ENCODE results near the gene RAP1A.
"Not testable (repeated sequence)": the region's sequence is repeated elsewhere in the genome, so short reads cannot be mapped to it uniquely, and the experiment has no call there.

RAP1A gene

DNA sequence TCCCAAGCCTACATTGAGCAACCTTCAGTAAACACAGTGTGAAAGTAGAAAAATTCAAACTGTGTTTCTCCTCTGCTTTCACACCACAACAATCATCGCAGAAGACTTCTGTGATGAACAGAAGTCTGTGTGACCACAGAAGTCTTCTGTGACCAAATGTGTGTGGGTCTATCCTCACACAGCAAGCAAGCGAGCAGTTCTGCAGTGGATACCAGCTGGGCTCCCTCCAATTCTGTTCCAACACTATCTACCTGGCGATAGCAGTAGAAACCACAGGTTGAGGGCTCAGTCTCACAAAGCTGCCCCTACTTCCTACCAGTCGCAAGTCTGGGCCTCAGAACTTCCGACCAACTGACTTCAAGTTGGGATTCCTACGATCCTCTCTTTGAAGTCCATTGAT is 21.0 kb upstream of the RAP1A start:
- DNase-seq (ENCODE audit: low read depth): no peak

DNA sequence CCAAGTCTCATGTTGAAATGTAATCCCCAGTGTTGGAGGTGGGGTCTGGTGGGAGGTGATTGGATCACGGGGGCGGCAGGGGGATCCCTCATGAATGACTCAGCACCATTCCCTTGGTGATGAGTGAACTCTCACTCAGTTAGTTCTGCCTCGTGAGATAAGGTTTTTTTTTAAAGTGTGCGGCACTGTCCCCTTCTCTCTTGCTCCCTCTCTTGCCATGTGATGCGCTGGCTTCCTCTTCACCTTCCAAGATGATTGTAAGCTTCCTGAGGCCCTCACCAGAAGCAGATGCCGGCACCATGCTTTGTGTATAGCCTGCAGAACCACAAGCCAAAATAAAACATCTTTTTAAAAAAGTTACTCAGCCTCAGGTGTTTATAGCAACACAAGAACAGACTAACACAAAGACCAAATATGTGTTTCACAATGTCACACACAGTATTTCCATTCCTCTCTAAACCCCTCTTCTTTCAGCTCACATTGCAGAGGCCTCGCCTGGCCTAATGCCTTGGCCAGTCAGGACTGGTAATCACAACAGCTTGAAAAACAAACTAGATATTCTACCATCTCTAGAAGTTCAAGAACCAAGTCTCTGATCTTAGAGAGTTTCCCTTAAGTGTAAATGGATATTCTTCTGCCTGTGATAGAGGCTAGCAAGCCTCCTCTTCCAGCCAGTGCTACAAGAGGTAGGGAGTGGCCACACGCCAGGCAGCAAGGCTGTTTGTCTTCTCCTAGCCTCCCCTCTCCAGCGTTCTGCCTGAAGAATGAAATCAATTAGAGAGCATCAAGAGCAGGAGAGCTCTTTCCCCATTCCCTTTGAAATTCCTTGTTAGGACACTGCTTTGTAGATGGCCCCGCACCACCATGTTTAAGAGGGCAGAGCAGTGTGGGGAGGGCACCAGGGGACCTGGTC is 19.6 kb upstream of the RAP1A start:
- DNase-seq (ENCODE audit: low read depth): no peak

DNA sequence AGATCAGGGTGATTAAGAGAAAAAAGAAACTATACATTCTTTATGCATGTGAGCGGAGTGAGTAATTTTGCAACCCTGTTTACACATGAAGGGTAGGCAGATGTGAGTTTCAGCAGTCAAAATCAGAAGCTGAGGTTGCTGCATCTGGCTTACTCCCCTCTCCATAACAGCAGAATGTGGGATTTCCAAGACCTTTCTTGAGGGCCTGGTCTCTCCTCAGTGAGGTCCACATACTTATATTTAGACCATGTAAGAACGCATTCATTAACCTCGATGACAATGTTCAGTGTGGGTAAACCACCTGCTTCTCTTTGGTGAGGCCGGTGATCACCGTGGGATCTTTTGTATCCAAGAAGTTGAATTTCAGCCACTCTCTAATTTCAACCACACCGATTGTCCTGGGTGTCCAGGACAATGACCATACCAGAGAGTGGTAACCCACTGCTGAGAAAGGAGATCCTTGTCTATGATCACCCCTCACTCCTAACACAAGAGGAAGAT is 18.7 kb upstream of the RAP1A start:
- DNase-seq (ENCODE audit: low read depth): no peak

DNA sequence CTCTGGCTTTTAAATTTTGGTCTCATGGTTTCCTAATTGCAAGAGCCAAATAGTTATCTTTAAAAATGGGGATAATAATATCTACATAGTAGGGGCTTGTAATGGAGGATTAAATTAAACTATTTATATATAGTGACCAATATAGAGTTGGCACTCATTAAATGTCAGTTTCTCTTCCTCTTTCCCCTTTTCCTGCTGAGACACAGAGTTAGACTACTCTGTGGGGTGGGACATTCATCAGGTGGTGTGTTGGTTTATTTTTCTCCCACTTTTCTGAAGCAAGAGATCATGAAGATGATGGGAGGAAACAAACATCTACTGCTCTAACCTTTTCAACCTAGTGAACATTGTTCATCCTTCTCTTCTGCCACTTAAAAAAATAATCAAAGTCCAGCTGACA is 17.3 kb upstream of the RAP1A start:
- no peak for DNase-seq (ENCODE audit: low read depth)

DNA sequence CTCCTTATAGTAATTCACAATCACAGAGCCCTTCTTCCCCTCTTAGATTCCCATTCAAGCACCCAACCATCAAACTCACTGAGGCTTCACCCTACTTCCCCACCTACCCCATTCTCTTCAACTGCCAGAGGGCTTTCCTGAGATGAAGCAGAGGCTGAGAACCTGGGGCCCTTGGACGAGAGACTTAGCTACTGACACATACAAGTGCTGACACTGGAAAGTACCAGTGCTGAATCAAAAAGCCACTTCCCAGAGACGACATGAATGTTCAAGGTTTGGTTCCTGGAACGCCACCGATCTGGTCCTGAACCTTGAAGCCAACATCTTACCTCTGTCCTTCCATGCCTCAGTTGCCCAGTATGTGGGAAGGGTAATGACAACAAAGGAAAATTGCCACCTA is 16.6 kb upstream of the RAP1A start:
- DNase-seq (ENCODE audit: low read depth): no peak

DNA sequence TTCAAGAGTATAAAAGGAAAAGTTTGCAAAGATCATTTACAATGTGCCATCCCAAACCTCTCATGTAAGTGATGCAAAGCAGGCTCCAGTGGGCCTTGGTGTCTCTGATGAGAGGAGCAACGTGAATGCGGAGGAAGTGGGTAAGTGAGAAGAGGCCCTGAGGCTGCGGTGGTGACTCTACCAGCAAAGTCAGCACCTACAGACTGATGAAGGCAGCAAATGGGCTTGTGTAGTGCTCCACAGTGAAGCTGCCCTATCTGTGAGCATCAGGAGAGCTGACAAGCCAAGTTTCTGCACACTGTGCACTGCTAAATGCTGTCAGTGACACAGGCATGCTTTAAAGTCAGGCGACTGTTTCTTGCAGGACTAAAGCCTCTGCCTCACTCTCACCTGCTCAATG is 15.6 kb upstream of the RAP1A start:
- DNase-seq (ENCODE audit: low read depth): no peak

DNA sequence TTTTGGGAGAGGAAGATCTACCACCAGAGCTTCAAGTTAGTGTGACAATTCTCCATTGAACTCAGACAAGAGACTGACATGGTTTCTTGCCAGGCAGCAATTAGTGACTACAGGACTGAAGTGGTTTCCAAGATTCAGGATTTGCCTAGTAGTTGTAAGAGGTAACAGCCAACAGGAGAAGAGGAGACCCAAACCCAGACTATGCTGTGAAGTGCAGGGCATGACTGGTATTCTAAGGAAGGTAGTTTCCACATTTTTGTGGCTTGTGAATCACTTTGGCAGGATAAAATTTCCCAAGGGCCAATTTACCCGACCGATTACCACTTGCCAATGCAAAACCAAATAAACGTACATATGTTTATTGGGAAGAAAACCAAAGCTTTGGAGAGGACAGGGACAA is 14.7 kb upstream of the RAP1A start:
- peak; percentile 73 for DNase-seq (ENCODE audit: low read depth)

DNA sequence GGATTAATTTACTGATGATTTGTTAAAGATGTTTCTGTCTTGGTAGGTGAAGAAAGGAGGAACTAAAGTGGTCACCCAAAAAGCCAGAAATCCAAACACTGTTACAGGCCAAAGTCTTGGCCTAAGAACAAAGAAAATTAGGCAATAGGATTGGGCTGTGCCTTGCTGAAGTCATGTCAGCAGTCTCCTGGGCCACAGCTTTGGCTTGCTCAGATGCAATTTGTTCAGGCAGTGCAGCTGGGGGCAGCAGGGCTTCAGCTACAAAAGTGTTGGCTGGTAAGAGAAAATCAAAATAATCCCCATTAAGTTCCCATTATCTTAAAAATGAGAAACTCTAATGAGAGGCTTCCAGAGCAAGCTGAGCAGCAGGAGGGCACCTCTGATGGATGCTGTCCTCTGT is 14.0 kb upstream of the RAP1A start:
- peak; percentile 29 for DNase-seq (ENCODE audit: low read depth)

DNA sequence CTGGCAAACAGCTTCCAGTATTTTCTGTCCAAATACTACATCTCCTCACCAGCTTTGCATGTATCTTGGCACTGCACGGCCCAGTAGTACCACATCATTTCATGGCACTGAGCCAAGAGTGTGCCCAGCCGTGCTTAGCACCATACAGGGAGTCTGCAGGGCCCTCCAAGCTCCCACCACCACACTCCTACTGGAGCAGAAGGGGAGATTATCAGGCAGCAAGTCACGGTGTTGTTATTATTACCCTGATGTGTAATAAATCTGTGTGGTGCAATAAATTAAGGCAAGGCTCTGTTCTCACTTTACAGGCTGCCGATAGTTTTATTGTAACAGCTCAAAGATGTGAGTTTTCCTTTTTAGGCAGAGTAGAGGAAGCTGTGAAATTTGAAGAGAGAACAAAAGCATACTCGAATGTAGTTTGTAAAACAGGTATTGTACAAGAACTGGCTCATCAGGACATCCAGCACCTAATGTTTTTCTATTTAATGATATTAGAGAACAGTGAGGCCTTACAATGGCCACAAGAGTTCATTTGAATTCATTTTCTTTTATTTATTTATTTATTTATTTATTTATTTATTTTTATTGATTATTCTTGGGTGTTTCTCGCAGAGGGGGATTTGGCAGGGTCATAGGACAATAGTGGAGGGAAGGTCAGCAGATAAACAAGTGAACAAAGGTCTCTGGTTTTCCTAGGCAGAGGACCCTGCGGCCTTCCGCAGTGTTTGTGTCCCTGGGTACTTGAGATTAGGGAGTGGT is 13.0 kb upstream of the RAP1A start:
- not testable (repeated sequence) for DNase-seq (ENCODE audit: low read depth)

DNA sequence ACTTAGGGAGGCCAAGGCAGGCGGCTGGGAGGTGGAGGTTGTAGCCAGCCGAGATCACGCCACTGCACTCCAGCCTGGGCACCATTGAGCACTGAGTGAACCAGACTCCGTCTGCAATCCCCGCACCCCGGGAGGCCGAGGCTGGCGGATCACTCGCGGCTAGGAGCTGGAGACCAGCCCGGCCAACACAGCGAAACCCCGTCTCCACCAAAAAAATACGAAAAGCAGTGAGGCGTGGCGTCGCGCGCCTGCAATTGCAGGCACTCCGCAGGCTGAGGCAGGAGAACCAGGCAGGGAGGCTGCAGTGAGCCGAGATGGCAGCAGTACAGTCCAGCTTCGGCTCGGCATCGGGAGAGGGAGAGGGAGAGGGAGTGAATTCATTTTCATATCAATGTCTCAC is 11.1 kb upstream of the RAP1A start:
- not testable (repeated sequence) for DNase-seq (ENCODE audit: low read depth)

DNA sequence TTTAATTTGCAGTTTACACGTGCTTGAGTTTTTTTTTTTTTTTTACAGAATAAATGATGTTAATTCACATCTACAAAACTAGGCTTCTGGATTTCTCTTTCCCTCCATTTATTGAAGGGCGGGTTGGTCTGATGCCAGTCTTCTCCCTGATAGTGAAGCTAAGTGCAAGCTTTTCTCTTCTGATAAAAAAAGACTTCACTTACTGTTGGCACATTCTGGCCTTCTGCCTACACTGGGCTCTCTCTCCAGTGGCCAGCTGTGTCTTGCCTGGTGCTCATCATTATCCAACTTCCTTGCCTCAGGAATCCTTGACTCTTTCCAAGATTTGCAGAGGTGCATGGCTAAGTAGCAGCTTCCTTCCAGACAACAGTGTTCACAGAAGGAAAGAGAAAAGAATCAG is 7.6 kb upstream of the RAP1A start:
- no peak for DNase-seq (ENCODE audit: low read depth)

DNA sequence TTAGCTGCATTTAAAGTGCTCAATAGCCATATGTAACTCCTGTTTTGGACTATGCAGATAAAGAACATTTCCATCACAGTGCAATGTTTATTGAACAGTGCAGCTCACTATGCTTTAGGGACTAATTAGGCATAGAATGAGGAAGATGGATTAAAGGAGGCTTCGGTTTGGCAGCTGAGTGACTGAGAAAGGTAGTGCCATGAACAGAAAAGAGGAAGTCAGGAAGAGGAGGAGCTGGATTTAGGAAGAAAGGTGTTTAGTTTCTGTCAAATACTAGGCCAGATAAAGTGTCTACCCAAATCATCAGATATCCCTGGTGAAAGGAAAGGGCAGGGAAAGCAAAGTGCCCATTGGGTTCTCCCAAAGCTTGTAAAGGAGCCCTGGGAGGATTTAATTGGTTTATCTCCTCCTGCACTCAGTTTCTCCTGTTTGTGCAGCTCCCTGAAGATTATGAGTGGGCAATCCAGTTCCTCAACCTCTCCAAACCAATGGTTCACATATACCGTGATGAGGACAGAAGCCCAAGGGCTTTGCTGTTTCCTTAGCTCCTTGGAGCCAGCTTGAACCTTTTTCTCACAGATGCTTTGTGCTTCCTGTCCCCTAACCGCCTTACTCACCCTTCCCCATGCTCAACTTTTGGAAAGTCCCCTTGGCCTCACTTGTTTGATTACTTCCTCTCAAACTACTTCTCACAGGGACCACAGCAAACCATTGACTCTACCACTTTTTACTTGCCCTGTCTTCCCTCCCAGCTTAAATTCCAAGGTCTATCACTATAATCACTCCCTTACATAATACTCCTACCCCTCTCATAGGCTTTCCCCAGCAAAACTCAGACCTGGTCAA is 3.5 kb upstream of the RAP1A start:
- DNase-seq (ENCODE audit: low read depth): no peak

DNA sequence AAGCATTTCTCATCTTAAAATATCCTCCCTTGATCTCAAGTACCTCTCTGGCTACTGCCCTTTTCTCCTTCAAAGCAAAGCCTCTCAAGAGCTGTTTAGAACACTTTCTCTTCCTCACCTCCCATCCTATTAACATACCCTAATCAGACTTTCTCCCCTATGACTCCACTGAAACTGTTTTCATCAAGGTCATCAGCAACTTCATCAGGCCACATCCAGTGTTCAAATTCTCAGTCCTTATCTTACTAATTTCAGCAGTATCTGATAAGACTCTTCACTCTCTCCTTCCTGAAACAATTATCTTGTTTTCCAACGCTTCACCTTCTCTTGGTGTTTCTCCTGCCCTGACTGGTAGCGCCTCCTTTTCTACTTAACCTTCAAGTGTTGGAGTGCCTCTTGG is 1.5 kb upstream of the RAP1A start:
- DNase-seq (ENCODE audit: low read depth): no peak

DNA sequence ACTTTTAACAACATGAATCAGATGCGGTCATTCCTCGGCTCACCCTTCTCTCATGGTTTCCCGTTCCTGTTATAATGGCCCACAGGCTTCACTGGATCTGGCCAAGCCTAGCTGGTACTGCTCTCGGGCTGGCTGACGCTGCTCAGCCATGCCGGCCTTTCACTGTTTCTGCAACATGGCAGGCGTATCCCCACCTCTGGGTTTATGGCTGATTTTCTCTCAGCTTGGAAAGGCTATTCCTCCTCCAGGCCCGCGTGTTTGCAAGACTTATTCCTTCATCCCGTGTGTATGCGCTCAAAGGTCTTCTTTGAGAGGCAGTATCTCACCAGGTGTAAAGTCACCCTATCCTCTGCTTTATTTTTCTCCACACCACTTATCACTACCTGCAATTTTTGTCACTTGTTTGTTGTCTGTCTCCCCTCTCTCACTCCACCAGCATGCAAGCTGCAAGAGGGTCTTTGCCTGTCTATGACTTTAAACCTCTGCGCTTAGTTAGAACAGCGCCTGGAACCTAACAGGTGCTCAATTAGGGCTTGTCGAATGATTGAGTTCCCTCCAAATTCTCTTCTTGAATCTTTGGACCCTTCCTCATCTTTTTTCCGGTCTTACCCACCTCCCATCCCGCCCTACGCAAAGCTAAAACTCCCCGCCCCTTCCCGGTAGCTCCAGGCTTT is 491 bp upstream of the RAP1A start:
- DNase-seq (ENCODE audit: low read depth): no peak

DNA sequence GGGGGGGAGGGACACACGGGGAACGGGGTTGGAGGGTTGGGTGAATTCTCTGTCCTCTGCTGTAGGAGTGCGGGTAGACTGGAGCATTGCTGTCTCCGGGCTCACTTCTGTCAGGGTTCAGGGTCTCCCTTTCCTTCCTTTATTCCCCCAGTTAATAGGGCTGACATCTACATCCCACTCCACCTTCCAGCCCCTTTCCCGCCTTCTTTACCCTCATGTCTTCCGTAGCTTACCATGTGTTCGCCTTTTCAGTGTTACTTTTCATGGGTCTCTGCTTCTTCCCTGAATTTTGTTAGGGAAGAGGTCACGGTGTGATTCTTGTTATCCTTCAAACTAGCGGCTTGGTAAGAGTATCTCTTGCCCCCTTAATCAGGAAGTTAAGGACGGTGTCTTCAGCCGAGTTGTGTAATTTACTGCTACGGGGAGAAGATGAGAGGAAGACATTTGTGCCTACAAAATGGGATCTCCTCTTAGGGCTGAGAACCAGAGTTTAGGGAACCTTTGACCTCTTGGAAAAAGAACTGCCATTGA is 917 bp downstream of the RAP1A start:
- DNase-seq (ENCODE audit: low read depth): peak; percentile 25

DNA sequence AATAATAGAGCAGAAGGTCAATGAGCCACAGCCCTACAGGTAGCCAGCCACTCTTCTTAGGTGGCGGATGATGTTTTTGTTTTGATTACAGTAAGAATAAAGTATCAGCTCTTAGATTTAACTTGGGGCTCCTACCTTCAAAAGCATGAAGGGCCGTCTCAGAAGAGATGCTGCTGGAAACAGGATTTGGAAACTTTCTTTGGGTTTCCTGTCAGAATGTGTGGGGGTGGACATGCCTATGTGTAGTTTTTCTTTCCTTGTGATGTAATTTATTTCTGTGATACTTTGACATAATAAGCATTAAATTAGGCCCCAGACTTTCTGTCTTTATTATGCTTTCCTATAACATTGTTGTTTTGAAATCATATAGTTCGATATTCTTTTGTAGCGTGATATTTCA is 1.5 kb downstream of the RAP1A start:
- DNase-seq (ENCODE audit: low read depth): peak; percentile 33

DNA sequence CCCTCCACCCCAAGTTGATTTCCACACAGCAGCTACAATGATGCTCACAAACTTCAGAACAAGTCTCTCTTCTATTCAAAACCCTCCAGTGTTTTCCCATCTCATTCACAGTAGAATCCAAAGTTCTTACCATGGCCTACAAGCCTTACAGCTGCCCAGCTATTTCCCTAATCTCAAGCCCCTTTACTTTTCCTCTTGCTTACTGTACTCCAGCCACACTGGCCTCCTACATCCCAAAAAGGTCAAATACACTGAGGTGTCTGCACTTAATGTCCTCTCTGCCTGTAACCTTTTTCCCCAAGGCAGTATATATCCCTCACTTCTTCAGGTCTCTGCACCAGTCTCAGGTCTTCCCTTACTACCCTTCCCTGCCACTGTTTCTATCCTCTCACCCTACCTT is 2.6 kb downstream of the RAP1A start:
- DNase-seq (ENCODE audit: low read depth): no peak

DNA sequence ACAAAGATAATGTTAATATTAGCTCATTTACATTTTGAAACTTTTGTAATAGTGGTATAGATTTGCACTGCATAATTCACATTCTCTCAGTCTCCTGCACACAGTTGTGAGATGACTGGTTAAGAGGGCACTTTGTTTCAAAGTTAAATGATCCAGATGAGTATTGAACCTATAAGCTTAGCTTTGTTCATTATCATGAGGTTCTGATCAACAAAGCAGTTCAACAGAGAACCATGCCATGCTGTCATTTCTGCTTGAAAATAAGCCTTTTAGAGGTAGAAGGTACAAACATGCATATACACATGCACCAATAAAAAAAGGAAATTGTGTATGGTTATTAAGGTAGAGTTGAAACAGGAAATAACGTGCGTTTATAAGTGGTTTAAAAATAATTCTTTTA is 4.8 kb downstream of the RAP1A start:
- DNase-seq (ENCODE audit: low read depth): no peak

DNA sequence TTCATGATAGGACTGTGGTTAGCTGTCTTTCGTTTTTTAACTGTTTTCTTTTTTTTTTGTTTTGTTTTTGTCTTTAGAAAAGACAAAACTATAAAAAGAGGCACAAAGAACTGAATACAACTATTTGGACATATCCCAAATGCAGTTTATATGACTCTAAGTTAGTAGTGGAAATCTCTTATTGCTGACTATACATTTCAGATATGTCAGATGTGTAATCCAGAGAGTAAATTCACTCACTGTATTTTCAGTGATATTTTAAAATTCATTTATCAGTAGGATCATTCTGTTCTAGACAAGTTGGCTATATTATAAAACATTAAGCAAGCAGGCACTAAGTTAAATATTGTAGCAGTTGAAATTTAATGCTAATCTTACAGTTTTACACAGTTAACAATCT is 5.7 kb downstream of the RAP1A start:
- no peak for DNase-seq (ENCODE audit: low read depth)

DNA sequence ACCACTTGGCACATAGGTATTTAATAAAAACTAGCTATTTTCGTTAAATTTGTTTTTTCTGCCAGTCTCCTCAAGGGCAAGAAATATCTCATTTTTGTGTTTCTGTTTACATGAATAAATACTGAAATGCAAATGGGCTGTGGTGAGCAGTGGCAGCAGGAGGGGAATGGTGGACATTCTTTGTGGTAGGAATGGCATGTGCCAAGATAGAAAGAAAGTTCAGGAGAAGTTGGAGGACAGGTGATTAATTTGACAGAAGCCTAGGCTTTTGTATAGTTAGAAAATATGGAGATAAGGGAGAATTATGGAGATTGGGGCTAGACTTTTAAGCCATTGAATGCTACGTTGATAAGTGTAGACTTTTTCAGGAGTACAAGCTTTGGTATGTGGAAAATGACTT is 8.6 kb downstream of the RAP1A start:
- peak; percentile 24 for DNase-seq (ENCODE audit: low read depth)

DNA sequence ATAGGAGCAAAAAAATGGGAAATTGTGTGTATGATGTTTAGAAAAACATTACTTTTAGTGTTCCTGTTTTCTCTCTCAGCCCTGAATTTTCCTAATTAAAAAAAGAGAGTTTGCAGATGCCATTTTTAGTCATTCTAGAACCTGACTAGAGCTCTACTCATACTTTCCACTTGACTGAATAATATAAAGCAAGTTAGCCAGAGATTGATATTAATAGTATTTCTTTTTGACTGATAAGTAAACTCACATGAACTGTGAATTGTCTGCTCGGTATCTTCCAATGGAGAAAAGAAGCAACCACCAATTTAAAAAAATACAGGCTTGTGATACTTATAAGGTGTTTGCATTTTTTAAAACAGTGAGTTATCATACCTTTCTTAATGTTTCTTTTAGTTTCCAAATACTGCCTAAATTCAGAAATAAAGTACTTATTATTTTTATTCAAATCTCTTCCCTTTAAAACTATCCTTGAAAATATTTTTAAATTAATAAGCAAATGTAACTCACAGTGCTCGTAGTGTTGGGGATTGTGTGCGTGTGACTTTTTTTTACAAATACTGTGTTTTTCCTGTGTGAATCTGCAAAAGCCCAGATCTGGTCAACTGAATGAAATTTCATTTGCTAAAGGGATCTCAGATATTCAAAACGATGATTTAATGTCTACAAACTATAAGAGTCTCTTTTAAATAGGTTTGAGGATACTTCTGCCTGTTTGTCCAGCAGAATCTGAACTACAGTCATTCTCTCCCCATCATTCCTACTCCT is 9.8 kb downstream of the RAP1A start:
- no peak for DNase-seq (ENCODE audit: low read depth)
